MCF 10A (cell line): ENCODE results near the gene FBXL22. TPM values are rescaled to one million over a fixed set of nuclear protein-coding genes. Genes with fewer than 3 reads are reported as not detected.

Experiments used
- BruUV-seq: library from RNA; stranded (reverse); fragments of 400-500 nt; replicated peaks from 2 replicates; lab custom pipeline; 2021; lab: Mats Ljungman, UMichigan
- CTCF ChIA-PET: fragments of 300-600 bp; sonication (Branson Sonifier 250); formaldehyde crosslinking; extraction: SDS; loops from one replicate; lab custom pipeline; 2021; ENCODE audit warnings: antibody characterized with exemption, inconsistent platforms; lab: Yijun Ruan, JAX
- POLR2A ChIA-PET: fragments of 300-600, 350-650 bp; sonication (Branson Sonifier 250); formaldehyde crosslinking; extraction: SDS; loops from one replicate; lab custom pipeline; 2020; ENCODE audit warnings: antibody characterized with exemption, inconsistent platforms; lab: Yijun Ruan, JAX
- DNase-seq: peaks from one replicate; pipeline ENCODE4 v3.0.0-alpha.2; 2018; ENCODE audit not compliant: unreplicated experiment
- H3K27ac Mint-ChIP-seq: one replicate; pipeline ENCODE4 v1.8.0; 2022; ENCODE audit warnings: mild to moderate bottlenecking, low read depth, mixed read lengths; ENCODE audit not compliant: unreplicated experiment
- H3K27me3 Mint-ChIP-seq: one replicate; pipeline ENCODE4 v1.8.0; 2022; ENCODE audit warnings: mixed read lengths; ENCODE audit not compliant: insufficient read depth, unreplicated experiment
- H3K36me3 Mint-ChIP-seq: one replicate; pipeline ENCODE4 v1.8.0; 2022; ENCODE audit warnings: mild to moderate bottlenecking, moderate library complexity, mixed read lengths; ENCODE audit not compliant: insufficient read depth, unreplicated experiment
- H3K4me1 Mint-ChIP-seq: one replicate; pipeline ENCODE4 v1.8.0; 2022; ENCODE audit warnings: mixed read lengths; ENCODE audit not compliant: insufficient read depth, unreplicated experiment
- H3K4me3 Mint-ChIP-seq: one replicate; pipeline ENCODE4 v1.8.0; 2022; ENCODE audit warnings: mild to moderate bottlenecking, moderate library complexity, mixed read lengths; ENCODE audit not compliant: unreplicated experiment
- H3K9me3 Mint-ChIP-seq: one replicate; pipeline ENCODE4 v1.8.0; 2022; ENCODE audit warnings: mixed read lengths; ENCODE audit not compliant: unreplicated experiment
- CTCF ChIP-seq: fragments of 200-600 bp; IDR thresholded peaks from one replicate; pipeline ENCODE4 v1.8.0; 2022; ENCODE audit warnings: antibody characterized with exemption, mild to moderate bottlenecking; ENCODE audit not compliant: unreplicated experiment
- intact Hi-C: fragments of 100-400 bp; cut with micrococcal nuclease; formaldehyde crosslinking; loops from 2 replicates; pipeline ENCODE4 v1.14.1; 2022
- total RNA-seq: library from RNA; stranded (reverse); gene quantifications from 2 replicates; pipeline ENCODE4 v1.2.3, GENCODE V29; 2022

The FBXL22 gene
- total RNA-seq, 1 experiment from 2014 or later: 0.58 TPM

- ChIA-PET POLR2A (interaction anchor here (0.5 to 11.1 kb wide), 19 partner anchors 9 to 784 kb away, joined by 3 to 186 read pairs (median 9); partner anchors contain the start of genes CIAO2A, RPS27L and USP3), CTCF (interaction anchor here (0.5 to 3.4 kb wide), 11 partner anchors 9 to 553 kb away, joined by 3 to 41 read pairs (median 4); partner anchors contain the start of gene USP3)
- H3K4me3 Mint-ChIP-seq: peak overlapping the region; percentile 83
- peaks cover 8% of the 10 kb centered on the region for H3K36me3 Mint-ChIP-seq
- no peak overlapping the region for H3K27ac Mint-ChIP-seq
- no peaks in the 10 kb centered on the region for H3K27me3 Mint-ChIP-seq
- DNase-seq: peak; percentile 18
- no peaks in the 10 kb centered on the region for H3K9me3 Mint-ChIP-seq
- intact Hi-C loops: no loop called here
- peaks cover 11% of the 10 kb centered on the region for H3K4me1 Mint-ChIP-seq
- no peak for TF ChIP-seq CTCF
- no TSS peak for BruUV-seq
Measured at GRCh38 chr15:63601026-63601703, 4.0 kb downstream of the FBXL22 start.

- intact Hi-C loops: no loop called here
- no peak overlapping the region for H3K27ac Mint-ChIP-seq
- H3K4me3 Mint-ChIP-seq: peak overlapping the region; percentile 83
- ChIA-PET POLR2A (interaction anchor here (1.1 to 11.1 kb wide), 7 partner anchors 9 to 97 kb away, joined by 4 to 186 read pairs (median 9); partner anchors contain the start of gene USP3), CTCF (interaction anchor here (0.6 to 1.2 kb wide), 4 partner anchors 8 to 151 kb away, joined by 3 to 4 read pairs (median 4); no protein-coding TSS in a partner anchor)
- no peak for DNase-seq
- no TSS peak for BruUV-seq
- no peaks in the 10 kb centered on the region for H3K27me3 Mint-ChIP-seq
- peaks cover 6% of the 10 kb centered on the region for H3K36me3 Mint-ChIP-seq
- peaks cover 11% of the 10 kb centered on the region for H3K4me1 Mint-ChIP-seq
- no peaks in the 10 kb centered on the region for H3K9me3 Mint-ChIP-seq
- TF ChIP-seq CTCF: no peak
Measured at GRCh38 chr15:63601704-63602185, 4.6 kb downstream of the FBXL22 start.

GRCh38 chr15:63602595-63602994, 5.4 kb downstream of the FBXL22 start:
- no peaks in the 10 kb centered on the region for H3K27me3 Mint-ChIP-seq
- no peak for TF ChIP-seq CTCF
- H3K27ac Mint-ChIP-seq: no peak overlapping the region
- DNase-seq: no peak
- ChIA-PET CTCF (interaction anchor here (0.9 to 1.2 kb wide), 3 partner anchors 8 to 465 kb away, joined by 3 to 4 read pairs (median 4); no protein-coding TSS in a partner anchor), POLR2A (interaction anchor here (0.6 to 11.1 kb wide), 4 partner anchors 8 to 135 kb away, joined by 3 to 186 read pairs (median 14); partner anchors contain the start of gene USP3)
- intact Hi-C loops: no loop called here
- peak overlapping the region; percentile 83 for H3K4me3 Mint-ChIP-seq
- no TSS peak for BruUV-seq
- no peaks in the 10 kb centered on the region for H3K36me3 Mint-ChIP-seq
- H3K9me3 Mint-ChIP-seq: no peaks in the 10 kb centered on the region
- peaks cover 11% of the 10 kb centered on the region for H3K4me1 Mint-ChIP-seq

GRCh38 chr15:63603516-63603915, 6.3 kb downstream of the FBXL22 start:
- no peak for DNase-seq
- intact Hi-C loops: no loop called here
- POLR2A ChIA-PET: interaction anchor here (1.0 kb wide), 1 partner anchor 468 kb away, joined by 4 read pairs; no protein-coding TSS in a partner anchor
- Mint-ChIP-seq H3K9me3 (no peaks in the 10 kb centered on the region), H3K27ac (no peak overlapping the region), H3K36me3 (peaks cover 6% of the 10 kb centered on the region), H3K4me3 (no peak overlapping the region), H3K4me1 (peaks cover 11% of the 10 kb centered on the region), H3K27me3 (no peaks in the 10 kb centered on the region)
- BruUV-seq: no TSS peak
- no peak for TF ChIP-seq CTCF
- CTCF ChIA-PET: interaction anchor here (0.5 to 1.7 kb wide), 4 partner anchors 137 to 478 kb away, joined by 3 to 10 read pairs (median 3); no protein-coding TSS in a partner anchor
